ENCODE data around the gene RNF144A. TPM values are rescaled to one million over a fixed set of nuclear protein-coding genes. Genes with fewer than 3 reads are reported as not detected.

The RNF144A gene
- total and polyA plus RNA-seq, 11 donors, result 3.5 to 27.2 (median 11.9) TPM

DNA sequence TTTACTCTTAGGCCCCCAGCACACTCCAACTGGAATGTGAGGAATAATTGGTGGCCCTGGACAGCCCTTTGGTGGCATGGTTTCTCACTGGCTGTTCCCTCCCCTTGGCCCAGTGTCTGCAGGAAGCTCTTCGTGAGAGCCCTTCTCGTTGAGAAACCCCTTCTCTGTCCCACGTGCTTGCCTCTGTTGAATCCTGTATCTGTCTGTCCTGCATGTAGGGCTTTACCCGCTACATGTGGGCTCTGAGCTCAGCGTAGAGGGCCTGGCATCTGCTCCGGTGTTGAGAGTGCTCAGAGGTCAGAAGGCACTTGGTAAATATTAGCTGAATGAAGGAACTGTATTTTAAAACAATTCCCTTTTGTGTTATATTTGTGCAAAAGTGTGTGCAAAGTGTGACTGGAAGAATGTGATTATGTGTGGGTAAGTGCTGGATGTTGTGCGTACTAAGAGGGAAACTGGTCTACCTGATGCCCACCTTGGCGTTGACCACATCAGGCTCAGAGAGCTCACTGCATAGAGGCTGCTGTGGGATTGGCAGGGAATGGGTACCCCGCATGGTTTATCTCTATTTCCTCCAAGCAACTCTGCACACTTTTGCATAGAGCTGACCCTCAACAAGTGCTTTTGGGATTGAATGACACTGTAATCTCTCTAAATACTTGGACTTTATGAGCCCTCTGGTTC lies 40.0 kb downstream of the RNF144A start:
- 79 to 90% (median 87%) methylated on average over 9 of the region's 9 CpGs for WGBS, 4 donors
- DNase-seq (no peak), ATAC-seq (no peak)
- H3K4me1 ChIP-seq, result peaks cover 0 to 62% (median 34%) of the 10 kb centered on the region in 12 donors
- peak overlapping the region in 1 of 12 donors; percentile 64 for H3K27ac ChIP-seq
- no peaks in the 10 kb centered on the region for H3K27me3 ChIP-seq
- intact Hi-C loops (cut with DNase I), result no loop called here
- H3K9me3 ChIP-seq, result no peaks in the 10 kb centered on the region
- TF ChIP-seq POLR2A (IDR thresholded peaks at IDR 0.05), result no peak
- TF ChIP-seq, protein P1, sequence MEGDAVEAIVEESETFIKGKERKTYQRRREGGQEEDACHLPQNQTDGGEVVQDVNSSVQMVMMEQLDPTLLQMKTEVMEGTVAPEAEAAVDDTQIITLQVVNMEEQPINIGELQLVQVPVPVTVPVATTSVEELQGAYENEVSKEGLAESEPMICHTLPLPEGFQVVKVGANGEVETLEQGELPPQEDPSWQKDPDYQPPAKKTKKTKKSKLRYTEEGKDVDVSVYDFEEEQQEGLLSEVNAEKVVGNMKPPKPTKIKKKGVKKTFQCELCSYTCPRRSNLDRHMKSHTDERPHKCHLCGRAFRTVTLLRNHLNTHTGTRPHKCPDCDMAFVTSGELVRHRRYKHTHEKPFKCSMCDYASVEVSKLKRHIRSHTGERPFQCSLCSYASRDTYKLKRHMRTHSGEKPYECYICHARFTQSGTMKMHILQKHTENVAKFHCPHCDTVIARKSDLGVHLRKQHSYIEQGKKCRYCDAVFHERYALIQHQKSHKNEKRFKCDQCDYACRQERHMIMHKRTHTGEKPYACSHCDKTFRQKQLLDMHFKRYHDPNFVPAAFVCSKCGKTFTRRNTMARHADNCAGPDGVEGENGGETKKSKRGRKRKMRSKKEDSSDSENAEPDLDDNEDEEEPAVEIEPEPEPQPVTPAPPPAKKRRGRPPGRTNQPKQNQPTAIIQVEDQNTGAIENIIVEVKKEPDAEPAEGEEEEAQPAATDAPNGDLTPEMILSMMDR (IDR thresholded peaks at IDR 0.05), result no peak
- no peaks in the 10 kb centered on the region for H3K36me3 ChIP-seq
- H3K4me3 ChIP-seq, result no peak overlapping the region

DNA sequence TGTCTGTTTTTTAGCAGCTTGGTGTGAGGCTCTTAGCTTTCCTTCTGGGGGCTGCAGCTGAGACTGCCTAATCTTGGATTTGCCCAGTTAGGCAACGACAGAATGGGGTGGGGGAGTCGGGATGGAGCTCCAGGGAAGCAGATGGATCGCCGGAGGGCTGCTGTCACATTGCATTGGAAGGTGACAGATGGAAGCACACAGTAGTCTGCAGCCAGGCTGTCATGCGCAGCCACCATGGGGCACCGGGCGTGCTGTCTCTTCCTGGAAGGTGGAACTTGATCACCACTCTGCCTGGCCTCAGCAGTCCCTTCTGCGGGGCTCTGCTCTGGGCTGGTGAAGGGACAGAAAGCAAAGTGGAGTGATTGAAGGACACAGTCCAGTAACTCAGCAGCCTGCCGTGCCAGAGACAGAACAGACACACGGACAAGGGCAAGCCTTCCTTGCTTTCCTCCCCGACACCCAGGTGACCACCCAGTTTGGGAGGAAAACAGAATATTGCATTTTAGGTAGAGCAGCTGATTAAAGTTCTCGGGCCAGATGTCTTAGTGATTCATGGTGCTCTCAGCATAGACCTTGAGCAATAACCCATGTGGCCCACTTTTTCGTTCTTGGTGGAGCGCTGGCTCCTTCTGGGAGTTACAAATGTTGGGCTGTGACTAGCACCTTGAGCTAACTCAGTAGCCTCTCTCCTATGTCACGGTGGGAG lies 40.9 kb downstream of the RNF144A start:
- no peaks in the 10 kb centered on the region for H3K36me3 ChIP-seq
- H3K4me3 ChIP-seq, result no peak overlapping the region
- no peak for DNase-seq
- no peaks in the 10 kb centered on the region for H3K9me3 ChIP-seq
- no peaks in the 10 kb centered on the region for H3K27me3 ChIP-seq
- peak; percentile 34 to 70 (median 60) for ATAC-seq
- 74 to 84% (median 79%) methylated on average over 13 to 15 of the region's 15 CpGs for WGBS, 4 donors
- H3K4me1 ChIP-seq, result peaks cover 0 to 62% (median 34%) of the 10 kb centered on the region in 12 donors
- no peak for TF ChIP-seq POLR2A (IDR thresholded peaks at IDR 0.05)
- TF ChIP-seq, protein P1 (IDR thresholded peaks at IDR 0.05), result no peak
- peak overlapping the region in 4 of 12 donors; percentile 3 to 64 (median 24) for H3K27ac ChIP-seq
- intact Hi-C loops (cut with DNase I), result no loop called here

DNA sequence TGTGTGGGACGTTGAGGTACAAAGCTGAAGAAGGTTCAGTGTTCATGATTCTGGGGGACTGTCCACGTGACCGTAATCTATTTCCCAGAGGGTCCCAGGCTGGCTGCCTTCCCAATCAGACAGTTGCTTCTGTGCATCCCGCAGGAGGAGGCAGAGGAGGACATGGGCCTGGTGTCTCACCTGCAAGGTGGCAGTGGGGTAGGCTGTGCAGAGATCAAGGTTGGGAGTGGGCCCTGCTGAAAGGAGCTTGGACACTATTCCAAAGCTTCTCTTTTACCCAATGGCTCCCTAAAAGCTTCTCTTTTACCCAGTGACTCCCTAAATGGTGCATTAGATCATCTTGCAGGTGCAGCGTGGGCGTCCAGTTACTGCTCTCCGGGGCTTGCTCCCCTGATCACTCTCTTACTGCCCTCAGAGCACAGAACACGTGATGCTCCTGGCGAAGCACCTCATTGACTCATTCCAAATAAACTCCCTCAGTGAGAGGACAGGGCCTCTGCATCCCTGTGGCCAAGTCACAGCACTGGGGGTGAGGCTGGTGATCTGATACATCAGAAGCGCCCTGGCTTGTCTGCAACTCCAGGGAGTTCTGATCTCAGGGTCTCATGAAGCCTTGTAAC lies 41.5 kb downstream of the RNF144A start:
- DNase-seq, result no peak
- Histone ChIP-seq H3K4me3 (no peak overlapping the region), H3K9me3 (no peaks in the 10 kb centered on the region), H3K27me3 (no peaks in the 10 kb centered on the region), H3K4me1 (peaks cover 0 to 62% (median 34%) of the 10 kb centered on the region in 12 donors), H3K27ac (peak overlapping the region in 4 of 12 donors; percentile 23 to 64 (median 28)), H3K36me3 (no peaks in the 10 kb centered on the region)
- 84 to 93% (median 90%) methylated on average over 10 of the region's 10 CpGs for WGBS, 4 donors
- TF ChIP-seq, protein P1 (IDR thresholded peaks at IDR 0.05), result no peak
- no peak for TF ChIP-seq POLR2A (IDR thresholded peaks at IDR 0.05)
- peak in 3 of 4 donors; percentile 14 to 44 (median 32) for ATAC-seq
- intact Hi-C loops (cut with DNase I), result no loop called here

DNA sequence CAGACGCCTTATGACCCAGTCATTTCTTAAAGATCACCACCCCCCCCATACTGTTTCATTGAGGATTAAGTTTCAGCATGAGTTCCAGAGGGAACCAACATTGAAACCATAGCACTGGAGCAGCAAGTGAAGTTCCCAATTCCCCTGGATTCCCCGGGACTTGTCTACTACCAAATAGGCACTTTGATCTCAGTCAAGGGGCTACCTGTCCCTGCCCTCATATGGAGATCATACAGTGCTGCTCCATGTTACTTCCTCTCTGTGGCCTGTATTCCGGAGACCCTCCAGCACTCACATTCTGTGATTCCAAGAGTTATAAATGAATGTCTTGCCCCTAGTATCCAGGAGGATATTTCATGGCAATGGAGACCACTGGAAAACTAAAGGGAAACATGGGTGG lies 42.5 kb downstream of the RNF144A start:
- no peaks in the 10 kb centered on the region for H3K9me3 ChIP-seq
- WGBS, 4 donors, result 92 to 99% (median 95%) methylated on average over 3 of the region's 3 CpGs
- H3K27me3 ChIP-seq, result no peaks in the 10 kb centered on the region
- H3K4me3 ChIP-seq, result no peak overlapping the region
- intact Hi-C loops (cut with DNase I), result loop anchor here in 1 of 10 donors (10.0 kb wide), 1 partner anchor 45 kb away; the partner anchor contains the start of gene RNF144A
- H3K4me1 ChIP-seq, result peaks cover 0 to 59% (median 34%) of the 10 kb centered on the region in 12 donors
- H3K36me3 ChIP-seq, result no peaks in the 10 kb centered on the region
- TF ChIP-seq, protein P1 (IDR thresholded peaks at IDR 0.05), result no peak
- no peak for TF ChIP-seq POLR2A (IDR thresholded peaks at IDR 0.05)
- no peak for ATAC-seq
- no peak for DNase-seq
- H3K27ac ChIP-seq, result peak overlapping the region in 3 of 12 donors; percentile 43 to 60 (median 55)
